H9 (cell line): ENCODE data around the gene PITPNM1. TPM values are rescaled to one million over a fixed set of nuclear protein-coding genes. Genes with fewer than 3 reads are reported as not detected.

ENCODE experiments used
- DNase-seq: peaks from one replicate; pipeline ENCODE4 v3.0.0-alpha.2; 2017
- H2AFZ ChIP-seq: one replicate; pipeline ENCODE4 v1.6.1; 2013; ENCODE audit warnings: mild to moderate bottlenecking, low read length, control low read depth, moderate library complexity
- H2AK5ac ChIP-seq: 2 replicates; pipeline ENCODE4 v1.6.1; 2013; ENCODE audit warnings: low read length, control low read depth, mixed read lengths; ENCODE audit not compliant: insufficient read length
- H2BK120ac ChIP-seq: one replicate; pipeline ENCODE4 v1.6.1; 2013; ENCODE audit warnings: low read depth, mild to moderate bottlenecking, low read length, control low read depth, inconsistent platforms; ENCODE audit not compliant: poor library complexity, severe bottlenecking
- H2BK12ac ChIP-seq: 2 replicates; pipeline ENCODE4 v1.6.1; 2013; ENCODE audit warnings: low read length, control low read depth, mixed read lengths, low read depth; ENCODE audit not compliant: insufficient read length
- H2BK15ac ChIP-seq: 2 replicates; pipeline ENCODE4 v1.6.1; 2013; ENCODE audit warnings: low read depth, low read length, control low read depth
- H2BK20ac ChIP-seq: one replicate; pipeline ENCODE4 v1.6.1; 2013; ENCODE audit warnings: low read depth, mild to moderate bottlenecking, low read length, control low read depth, inconsistent platforms; ENCODE audit not compliant: poor library complexity, severe bottlenecking
- H2BK5ac ChIP-seq: 2 replicates; pipeline ENCODE4 v1.6.1; 2013; ENCODE audit warnings: low read length, control low read depth, mixed read lengths; ENCODE audit not compliant: insufficient read length
- H3K14ac ChIP-seq: 2 replicates; pipeline ENCODE4 v1.6.1; 2013; ENCODE audit warnings: low read length, control low read depth; ENCODE audit not compliant: insufficient read depth
- H3K18ac ChIP-seq: 2 replicates; pipeline ENCODE4 v1.6.1; 2013; ENCODE audit warnings: low read depth, mild to moderate bottlenecking, mixed read lengths, low read length, control low read depth; ENCODE audit not compliant: insufficient read length
- H3K23ac ChIP-seq: 2 replicates; pipeline ENCODE4 v1.6.1; 2013; ENCODE audit warnings: low read length, control low read depth, mixed read lengths, low read depth; ENCODE audit not compliant: insufficient read length
- H3K23me2 ChIP-seq: 2 replicates; pipeline ENCODE4 v1.6.1; 2013; ENCODE audit warnings: low read depth, mild to moderate bottlenecking, mixed read lengths, low read length, control low read depth; ENCODE audit not compliant: insufficient read length, poor library complexity, severe bottlenecking
- H3K27ac ChIP-seq: 2 replicates; pipeline ENCODE4 v1.5.1; 2013; ENCODE audit warnings: low read length, control low read depth, mixed read lengths, low read depth; ENCODE audit not compliant: insufficient read length
- H3K27me3 ChIP-seq: 2 replicates; pipeline ENCODE4 v1.6.1; 2013; ENCODE audit warnings: low read length, control low read depth, inconsistent platforms; ENCODE audit not compliant: insufficient read depth
- H3K4ac ChIP-seq: 2 replicates; pipeline ENCODE4 v1.6.1; 2013; ENCODE audit warnings: low read depth, mild to moderate bottlenecking, control low read depth, inconsistent platforms, low read length, moderate library complexity
- H3K4me1 ChIP-seq: 2 replicates; pipeline ENCODE4 v1.6.1; 2013; ENCODE audit warnings: low read length, control low read depth, inconsistent platforms; ENCODE audit not compliant: insufficient read depth
- H3K4me2 ChIP-seq: 2 replicates; pipeline ENCODE4 v1.6.1; 2013; ENCODE audit warnings: low read length, control low read depth, mixed read lengths; ENCODE audit not compliant: insufficient read length, insufficient read depth
- H3K56ac ChIP-seq: 2 replicates; pipeline ENCODE4 v1.6.1; 2013; ENCODE audit warnings: low read depth, mild to moderate bottlenecking, mixed read lengths, low read length, control low read depth; ENCODE audit not compliant: insufficient read length
- H3K79me1 ChIP-seq: 2 replicates; pipeline ENCODE4 v1.6.1; 2013; ENCODE audit warnings: low read depth, mild to moderate bottlenecking, moderate library complexity, low read length, control low read depth, inconsistent platforms; ENCODE audit not compliant: insufficient read depth, poor library complexity, severe bottlenecking
- H3K79me2 ChIP-seq: 2 replicates; pipeline ENCODE4 v1.6.1; 2013; ENCODE audit warnings: low read length, control low read depth, inconsistent platforms; ENCODE audit not compliant: insufficient read depth
- H3K9ac ChIP-seq: 2 replicates; pipeline ENCODE4 v1.6.1; 2013; ENCODE audit warnings: low read length, control low read depth, mixed read lengths; ENCODE audit not compliant: insufficient read length; ENCODE audit errors: extremely low read depth
- H3K9me3 ChIP-seq: one replicate; pipeline ENCODE4 v1.6.1; 2013; ENCODE audit warnings: low read depth, low read length, inconsistent platforms; ENCODE audit not compliant: control insufficient read depth
- H3T11ph ChIP-seq: one replicate; pipeline ENCODE4 v1.6.1; 2013; ENCODE audit warnings: mild to moderate bottlenecking, low read length, control low read depth, inconsistent platforms
- H4K20me1 ChIP-seq: one replicate; pipeline ENCODE4 v1.6.1; 2013; ENCODE audit not compliant: control insufficient read depth, insufficient read length, insufficient read depth
- H4K5ac ChIP-seq: 2 replicates; pipeline ENCODE4 v1.6.1; 2013; ENCODE audit warnings: low read depth, mild to moderate bottlenecking, mixed read lengths, low read length, control low read depth; ENCODE audit not compliant: insufficient read length
- H4K8ac ChIP-seq: replicated peaks from 2 replicates; pipeline ENCODE4 v1.6.1; 2013; ENCODE audit warnings: low read length, control low read depth, mixed read lengths, low read depth; ENCODE audit not compliant: insufficient read length
- H4K91ac ChIP-seq: 2 replicates; pipeline ENCODE4 v1.6.1; 2013; ENCODE audit warnings: low read depth, mild to moderate bottlenecking, moderate library complexity, mixed read lengths, low read length, control low read depth; ENCODE audit not compliant: insufficient read length
- H3K27ac Mint-ChIP-seq, 3 experiments: 2 replicates in 2 of 3; 3 replicates in 1 of 3; pipeline ENCODE4 v1.8.0; 2020 to 2021; ENCODE audit warnings: mixed read lengths in 3 of 3, mild to moderate bottlenecking in 1 of 3, moderate library complexity in 1 of 3
- H3K27me3 Mint-ChIP-seq: 2 replicates; pipeline ENCODE4 v1.8.0; 2021; ENCODE audit warnings: low read depth, mild to moderate bottlenecking, moderate library complexity, mixed read lengths
- H3K36me3 Mint-ChIP-seq, 3 experiments: 2 replicates in 2 of 3; 3 replicates in 1 of 3; pipeline ENCODE4 v1.8.0; 2020 to 2021; ENCODE audit warnings: low read depth in 3 of 3, mixed read lengths in 3 of 3; ENCODE audit not compliant: insufficient read depth in 1 of 3
- H3K4me1 Mint-ChIP-seq, 2 experiments: 2 replicates each; pipeline ENCODE4 v1.8.0; 2020; ENCODE audit warnings: mixed read lengths in 2 of 2
- H3K4me3 Mint-ChIP-seq, 2 experiments: 2 replicates in 1 of 2; 3 replicates in 1 of 2; pipeline ENCODE4 v1.8.0; 2020 to 2021; ENCODE audit warnings: mild to moderate bottlenecking in 2 of 2, mixed read lengths in 2 of 2, moderate library complexity in 1 of 2
- H3K9me3 Mint-ChIP-seq, 2 experiments: 2 replicates in 1 of 2; 3 replicates in 1 of 2; pipeline ENCODE4 v1.8.0; 2020; ENCODE audit warnings: mild to moderate bottlenecking in 2 of 2, mixed read lengths in 2 of 2, moderate library complexity in 1 of 2
- CTCF ChIP-seq: fragments of 200-600 bp; sonication (generic); conservative IDR thresholded peaks from 3 replicates; pipeline ENCODE4 v1.8.0; 2021; ENCODE audit warnings: antibody characterized with exemption, mild to moderate bottlenecking
- WGBS: extraction: QIAGEN DNeasy Blood & Tissue Kit; methylation state at CpG from one replicate; pipeline ENCODE4 v1.1.7; 2013; ENCODE audit warnings: missing lambda C conversion rate, low lambda C conversion rate, mixed read lengths; ENCODE audit not compliant: insufficient read length; ENCODE audit errors: extremely low coverage; 5-methylcytosine and 5-hydroxymethylcytosine counted together
- total RNA-seq: library from RNA; stranded (reverse); gene quantifications from 2 replicates; pipeline ENCODE4 v1.2.1, GENCODE V29; 2021

The PITPNM1 gene
- total RNA-seq, 1 experiment from 2014 or later = 43.5 TPM

GRCh38 chr11:67468456-67468758 lies 36.8 kb downstream of the PITPNM1 start:
- no peak overlapping the region for H3K27ac ChIP-seq
- no peak overlapping the region for H4K91ac ChIP-seq
- no peak overlapping the region for H3K18ac ChIP-seq
- peak overlapping the region; percentile 43 for H3K9ac ChIP-seq
- no CpG with 5 or more reads among the region's 6 CpGs for WGBS
- H2AK5ac ChIP-seq = no peak overlapping the region
- peak overlapping the region; percentile 67 for H3K4me2 ChIP-seq
- Mint-ChIP-seq H3K27ac (peak overlapping the region; percentile 63 to 95 (median 80); a peak in 5 of 7 replicates), H3K9me3 (no peaks in the 10 kb centered on the region), H3K4me3 (peak overlapping the region; percentile 87 to 90), H3K4me1 (peaks cover 20 to 25% of the 10 kb centered on the region in 2 experiments), H3K36me3 (peaks cover 0 to 4% (median 0%) of the 10 kb centered on the region in 3 experiments; a peak in 2 of 7 replicates), H3K27me3 (peaks cover 8% of the 10 kb centered on the region)
- peaks cover 3% of the 10 kb centered on the region; the same call in 1 of the 2 replicates for H3K27me3 ChIP-seq
- no peak overlapping the region for H4K5ac ChIP-seq
- no peak overlapping the region for H3K4ac ChIP-seq
- no peaks in the 10 kb centered on the region for H3K79me2 ChIP-seq
- H3K4me1 ChIP-seq = no peaks in the 10 kb centered on the region; the same call in 1 of the 2 replicates
- H4K20me1 ChIP-seq = no peaks in the 10 kb centered on the region
- no peak overlapping the region for H3K23ac ChIP-seq
- no peak overlapping the region for H2AFZ ChIP-seq
- H2BK20ac ChIP-seq = no peak overlapping the region
- H3T11ph ChIP-seq = no peak overlapping the region
- H3K23me2 ChIP-seq = peaks cover 12% of the 10 kb centered on the region
- H2BK5ac ChIP-seq = no peak overlapping the region
- no peak overlapping the region for H3K56ac ChIP-seq
- no peak overlapping the region for H4K8ac ChIP-seq
- H3K9me3 ChIP-seq = no peaks in the 10 kb centered on the region
- H3K14ac ChIP-seq = no peak overlapping the region
- no peaks in the 10 kb centered on the region for H3K79me1 ChIP-seq
- no peak overlapping the region for H2BK120ac ChIP-seq
- no peak overlapping the region for H2BK12ac ChIP-seq
- no peak for DNase-seq
- no peak overlapping the region for H2BK15ac ChIP-seq
- TF ChIP-seq CTCF = no peak
